Fibroblast of the conjunctiva (primary cell): ENCODE data around the gene GMPR2.
A peak's percentile ranks its signal among the peaks of the same experiment; 100 is the strongest.
"Not testable (repeated sequence)": the region's sequence is repeated elsewhere in the genome, so short reads cannot be mapped to it uniquely, and the experiment has no call there.

Source experiments
- DNase-seq: peaks from one replicate; pipeline ENCODE4 v3.0.0-alpha.2; 2010; ENCODE audit warnings: low read depth

The GMPR2 gene

DNA sequence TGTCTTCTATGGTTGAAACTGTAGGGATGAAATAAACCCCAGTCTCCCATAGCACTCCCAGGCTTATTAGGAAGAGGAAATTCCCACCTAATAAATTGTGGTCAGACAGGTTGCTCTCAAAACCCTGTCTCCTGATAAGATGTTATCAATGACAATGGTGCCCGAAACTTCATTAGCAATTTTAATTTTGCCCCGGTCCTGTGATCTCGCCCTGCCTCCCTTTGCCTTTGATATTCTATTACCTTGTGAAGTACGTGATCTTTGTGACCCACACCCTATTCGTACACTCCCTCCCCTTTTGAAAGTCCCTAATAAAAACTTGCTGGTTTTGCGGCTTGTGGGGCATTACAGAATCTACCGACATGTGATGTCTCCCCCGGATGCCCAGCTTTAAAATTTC lies 30.2 kb upstream of the GMPR2 start:
- not testable (repeated sequence) for DNase-seq

DNA sequence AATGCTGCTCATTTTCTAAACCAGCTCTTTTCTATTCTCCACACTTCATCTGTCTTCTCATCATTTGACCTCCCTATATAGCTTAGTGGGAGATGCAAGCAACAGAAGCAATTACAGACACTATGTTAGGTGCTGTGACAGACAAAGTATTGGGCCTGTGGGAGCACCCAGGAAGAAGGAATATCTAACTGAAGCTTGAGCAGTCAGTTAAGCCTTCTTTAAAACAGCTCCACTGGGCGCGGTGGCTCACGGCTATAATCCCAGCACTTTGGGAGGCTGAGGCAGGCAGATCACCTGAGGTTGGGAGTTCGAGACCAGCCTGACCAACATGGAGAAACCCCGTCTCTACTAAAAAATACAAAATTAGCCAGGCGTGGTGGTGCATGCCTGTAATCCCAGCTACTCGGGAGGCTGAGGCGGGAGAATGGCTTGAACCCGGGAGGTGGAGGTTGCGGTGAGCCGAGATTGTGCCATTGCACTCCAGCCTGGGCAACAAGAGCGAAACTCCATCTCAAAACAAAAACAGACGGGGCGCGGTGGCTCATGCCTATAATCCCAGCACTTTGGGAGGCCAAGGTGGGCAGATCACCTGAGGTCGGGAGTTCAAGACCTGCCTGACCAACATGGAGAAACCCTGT lies 29.4 kb upstream of the GMPR2 start:
- not testable (repeated sequence) for DNase-seq

DNA sequence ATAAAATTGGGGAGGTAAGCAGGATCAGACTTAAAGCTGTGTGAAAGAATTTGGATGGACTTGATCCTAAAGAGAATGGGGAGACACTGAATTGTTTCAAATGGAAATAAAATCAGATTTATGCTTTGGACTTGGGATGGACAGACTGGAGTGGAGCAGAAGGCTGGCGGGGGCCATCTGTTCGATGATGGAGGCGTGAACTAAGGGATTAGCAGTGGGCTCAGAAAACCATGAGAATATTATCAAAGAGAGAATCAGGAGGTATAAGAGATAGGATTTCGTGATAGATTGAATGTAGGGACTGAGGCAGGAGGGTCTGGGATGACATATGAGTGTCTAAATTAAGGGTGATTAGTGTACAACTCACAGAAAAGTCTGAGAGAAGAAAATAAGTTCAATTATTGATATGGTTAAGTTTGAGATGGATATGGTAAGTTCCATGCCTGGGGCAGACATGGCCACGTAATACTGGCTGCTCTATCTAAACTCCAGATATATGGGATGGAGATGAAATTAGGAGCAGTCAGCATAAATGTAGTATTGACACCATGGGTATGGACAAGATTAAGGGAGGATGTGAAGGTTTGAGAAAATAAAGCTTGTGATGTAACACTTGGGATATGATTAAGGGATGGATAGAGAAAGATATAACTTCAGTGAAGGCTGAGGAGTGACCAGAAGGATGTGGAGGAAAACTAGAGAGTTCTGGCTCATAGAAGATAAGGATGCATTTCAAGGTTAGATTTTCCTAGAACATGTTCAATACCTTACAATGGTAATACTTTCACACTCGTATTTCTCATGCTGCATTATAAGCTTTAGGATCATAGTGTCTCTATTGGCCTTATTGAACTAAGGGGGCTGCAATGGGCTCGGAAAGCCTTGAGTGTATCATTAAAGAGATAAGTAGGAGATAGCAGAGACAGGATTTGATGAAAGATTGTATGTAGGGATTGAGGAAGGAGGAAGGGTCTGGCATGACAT lies 28.3 kb upstream of the GMPR2 start:
- no peak for DNase-seq

DNA sequence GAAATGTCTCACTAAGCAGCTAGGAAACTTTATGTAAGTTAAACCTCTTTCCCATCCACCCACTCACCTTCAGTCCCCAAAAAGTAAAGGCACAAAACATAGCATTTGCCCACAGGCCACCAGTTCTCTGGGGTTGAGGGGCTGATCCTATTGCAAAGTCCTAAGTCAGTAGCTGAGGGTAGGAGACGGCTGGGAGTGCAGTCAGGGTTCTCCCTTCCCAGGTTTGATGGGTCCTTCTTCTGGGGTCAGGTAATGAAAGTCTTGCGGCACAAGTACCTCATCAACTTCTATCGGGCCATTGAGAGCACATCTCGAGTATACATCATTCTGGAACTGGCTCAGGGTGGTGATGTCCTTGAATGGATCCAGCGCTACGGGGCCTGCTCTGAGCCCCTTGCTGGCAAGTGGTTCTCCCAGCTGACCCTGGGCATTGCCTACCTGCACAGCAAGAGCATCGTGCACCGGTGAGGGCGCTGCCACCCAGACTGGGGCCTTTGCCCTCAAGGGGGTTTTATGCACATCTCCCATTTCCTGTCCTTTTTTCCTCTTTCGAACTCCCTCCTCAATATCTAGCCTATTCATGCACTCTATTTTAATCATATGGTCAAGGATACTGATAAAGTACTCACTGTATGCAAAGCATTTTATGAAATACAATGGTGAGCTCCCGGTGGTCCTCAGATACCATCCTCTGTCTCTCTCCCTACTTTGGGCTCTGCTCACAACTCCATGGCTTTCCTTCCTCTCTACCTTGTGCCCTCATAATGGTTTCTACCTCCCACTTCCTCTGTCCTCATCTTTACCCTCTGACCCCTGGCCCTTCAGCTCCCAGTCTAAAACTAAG lies 26.2 kb upstream of the GMPR2 start:
- DNase-seq: no peak

DNA sequence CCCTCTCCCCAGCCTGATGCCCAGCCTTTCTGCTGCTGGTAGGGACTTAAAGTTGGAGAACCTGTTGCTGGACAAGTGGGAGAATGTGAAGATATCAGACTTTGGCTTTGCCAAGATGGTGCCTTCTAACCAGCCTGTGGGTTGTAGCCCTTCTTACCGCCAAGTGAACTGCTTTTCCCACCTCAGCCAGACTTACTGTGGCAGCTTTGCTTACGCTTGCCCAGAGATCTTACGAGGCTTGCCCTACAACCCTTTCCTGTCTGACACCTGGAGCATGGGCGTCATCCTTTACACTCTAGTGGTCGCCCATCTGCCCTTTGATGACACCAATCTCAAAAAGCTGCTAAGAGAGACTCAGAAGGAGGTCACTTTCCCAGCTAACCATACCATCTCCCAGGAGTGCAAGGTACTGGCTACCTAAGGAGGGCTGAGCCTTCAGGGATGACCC lies 25.6 kb upstream of the GMPR2 start:
- DNase-seq: no peak

DNA sequence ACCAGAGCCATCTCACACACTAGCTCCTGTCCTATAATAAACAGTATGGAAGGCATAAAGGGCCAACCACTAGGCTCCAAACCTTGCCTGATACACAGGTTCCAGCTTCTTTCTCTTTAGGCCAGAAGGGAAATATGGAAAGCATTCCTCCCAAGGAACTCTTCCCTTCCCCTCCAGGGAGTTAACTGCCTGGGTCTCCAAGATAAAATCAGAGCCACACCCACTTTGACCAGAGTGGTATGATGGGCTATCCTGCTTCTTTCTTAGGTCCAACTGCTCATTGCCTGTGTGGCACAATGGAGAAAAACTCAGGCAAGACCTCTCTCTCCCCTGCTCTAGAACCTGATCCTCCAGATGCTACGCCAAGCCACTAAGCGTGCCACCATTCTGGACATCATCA lies 25.1 kb upstream of the GMPR2 start:
- DNase-seq: no peak

DNA sequence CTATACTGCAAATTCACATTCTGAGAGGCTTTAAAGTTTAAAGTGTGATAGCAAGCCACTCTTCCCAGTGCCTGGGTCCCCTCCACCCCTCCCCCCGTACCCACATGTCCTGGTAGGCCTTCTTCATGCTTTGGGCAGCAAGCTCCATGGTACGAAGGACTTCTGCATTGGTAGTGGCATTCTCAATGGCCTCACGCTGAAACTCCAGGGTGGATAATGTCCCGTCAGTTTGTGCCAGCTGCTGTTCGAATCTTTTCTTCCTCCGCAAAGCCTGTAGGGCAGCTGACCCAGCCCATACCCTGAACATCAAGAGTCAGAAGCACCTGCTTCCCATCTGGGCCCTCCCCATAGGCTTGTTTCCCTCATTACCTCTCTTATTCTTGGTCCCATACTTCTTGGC lies 21.4 kb upstream of the GMPR2 start:
- DNase-seq: no peak

DNA sequence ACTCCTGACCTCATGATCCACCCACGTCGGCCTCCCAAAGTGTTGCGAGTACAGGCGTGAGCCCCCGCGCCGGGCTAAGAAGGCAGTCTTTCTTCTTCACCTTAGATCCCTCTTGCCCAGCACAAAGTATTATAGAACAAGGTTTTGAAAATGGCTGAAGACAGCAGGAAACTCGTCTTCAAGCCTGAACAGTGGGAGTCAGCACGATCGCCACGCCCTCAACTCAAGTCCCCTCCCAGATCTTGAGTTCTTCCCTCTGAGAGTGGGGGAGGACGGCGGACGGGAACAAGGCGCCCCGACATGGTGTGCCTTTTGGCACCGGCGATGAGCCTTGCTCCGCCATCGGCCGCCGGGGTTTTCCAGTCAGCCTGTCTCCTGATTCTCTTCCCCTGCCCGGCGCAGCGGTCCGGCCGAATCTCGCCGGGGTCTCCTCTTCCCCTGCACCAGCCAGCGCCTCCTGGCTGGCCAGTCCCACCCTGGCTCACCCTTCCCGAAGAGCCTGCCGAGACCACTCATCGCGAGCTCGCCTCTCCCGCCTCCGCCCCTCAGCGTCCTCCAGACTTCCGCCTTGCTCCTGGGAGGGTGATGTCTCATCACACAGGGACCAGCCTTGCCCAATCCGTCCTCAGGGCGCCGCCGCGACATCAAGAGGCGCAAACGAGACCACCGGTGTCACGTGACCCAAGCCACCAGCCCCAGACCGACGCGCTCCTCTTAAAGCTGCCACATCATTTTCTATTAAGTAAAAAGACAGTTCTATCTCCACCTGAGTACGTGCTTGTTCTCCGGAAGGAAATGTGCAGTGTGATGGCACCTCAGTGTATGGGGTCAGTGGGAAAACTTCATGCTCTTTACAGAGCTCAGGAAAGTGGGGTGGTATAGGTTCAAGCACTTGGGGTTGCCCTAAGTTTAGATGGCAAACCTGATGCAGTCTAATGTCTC lies 19.5 kb upstream of the GMPR2 start, which contains the start of gene CHMP4A:
CHMP4A (minus strand) TSS at position 565 of the 942 bp plus-strand sequence; CDS start at position 516, 49 bp downstream.
- peak; percentile 97 for DNase-seq

DNA sequence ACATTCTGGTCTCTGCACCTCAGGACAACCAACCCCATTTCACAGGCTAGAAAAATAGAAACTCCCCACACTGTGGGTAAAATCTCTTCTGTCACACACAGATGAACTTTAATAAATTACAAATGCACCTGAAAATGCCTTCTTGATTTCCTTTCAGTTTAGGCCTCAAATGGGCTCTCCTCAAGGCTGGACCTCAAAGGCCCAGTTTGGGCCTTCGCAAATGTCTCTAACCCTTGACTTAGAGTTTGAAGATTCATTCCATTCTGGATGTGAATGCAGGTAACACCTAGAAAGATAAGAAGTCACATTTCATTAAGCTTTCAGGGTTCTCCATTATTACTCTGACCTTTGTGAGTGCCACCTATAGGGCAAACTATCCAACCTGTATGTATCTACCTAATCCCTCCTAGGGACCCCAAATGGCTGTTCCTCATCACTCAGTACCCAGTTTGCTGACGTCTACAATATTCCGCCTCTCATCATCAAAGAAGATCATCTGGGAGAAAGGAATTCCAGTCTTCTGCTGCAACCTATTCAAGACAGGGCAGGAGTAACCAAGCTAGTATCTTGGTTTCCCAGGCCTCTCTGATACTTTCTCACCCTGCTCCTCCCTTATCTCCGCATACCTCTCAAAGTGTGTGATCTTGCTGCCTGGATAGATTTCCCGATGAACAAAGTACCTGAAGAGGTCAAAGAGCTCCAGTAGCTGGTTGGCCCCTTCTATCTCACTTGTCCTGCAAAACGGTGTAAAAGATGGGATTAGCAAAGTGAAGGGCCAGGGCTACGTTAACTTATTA lies 18.7 kb upstream of the GMPR2 start:
- DNase-seq: no peak

DNA sequence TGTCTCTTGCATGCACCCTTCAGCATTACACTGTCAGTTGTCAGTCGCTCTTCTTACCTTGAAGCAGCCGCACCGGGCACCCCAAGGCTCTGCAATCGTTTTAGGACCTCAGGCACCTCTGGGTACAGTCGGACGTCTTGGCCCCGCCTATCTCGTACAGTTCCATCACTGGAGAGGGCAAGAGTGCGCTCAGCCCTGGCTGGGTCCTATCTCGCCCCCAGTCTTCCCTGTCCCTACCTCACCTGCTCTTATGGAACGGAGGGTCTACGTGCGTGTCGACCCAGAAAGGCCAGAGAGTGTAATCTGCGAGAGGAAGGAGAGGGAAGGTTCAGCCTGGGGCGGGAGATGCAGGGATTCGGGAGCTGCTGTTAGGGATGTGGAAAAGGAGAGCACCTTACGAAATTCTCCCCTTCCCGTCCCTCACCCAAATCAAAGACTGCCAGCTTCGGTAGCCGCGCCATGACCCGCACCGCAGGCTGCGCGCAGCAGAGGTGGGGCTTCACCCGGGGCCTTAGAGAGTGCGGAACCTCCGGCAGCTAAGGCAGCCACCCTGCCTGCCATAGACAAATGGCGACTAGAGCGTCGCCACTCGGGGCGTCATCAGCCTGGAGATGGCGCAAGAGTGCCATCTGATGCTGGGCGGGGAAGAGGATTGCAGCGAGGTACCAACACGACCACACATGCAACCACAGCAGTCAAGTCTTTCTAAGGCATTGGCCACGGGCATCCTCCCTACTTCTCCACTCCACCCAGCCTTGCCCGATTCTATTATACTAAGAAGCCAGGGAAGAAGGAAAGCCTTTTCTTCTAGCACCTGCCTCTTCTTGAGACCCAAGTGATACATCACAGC lies 17.0 kb upstream of the GMPR2 start, which contains the start of gene MDP1:
MDP1 (minus strand) TSS at position 572 of the 850 bp plus-strand sequence; CDS start at position 461, 111 bp downstream.
- peak; percentile 77 for DNase-seq

DNA sequence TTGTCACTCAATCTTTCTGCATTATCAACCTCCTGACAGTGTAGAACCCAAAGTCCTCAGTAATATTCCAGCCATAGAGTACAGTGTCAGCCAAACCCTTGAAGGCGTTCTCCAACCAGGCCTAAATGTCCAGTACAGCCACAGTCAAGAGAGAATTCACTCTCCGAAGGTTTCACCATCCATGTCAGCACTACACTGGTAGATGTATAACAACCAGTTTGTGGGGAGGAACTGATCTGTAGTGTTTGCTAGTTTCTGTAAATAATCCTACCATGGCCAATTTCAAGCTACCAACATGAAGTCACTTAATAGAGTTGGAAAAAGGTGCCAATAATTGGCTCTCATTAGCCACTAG lies 16.4 kb upstream of the GMPR2 start:
- DNase-seq: no peak

DNA sequence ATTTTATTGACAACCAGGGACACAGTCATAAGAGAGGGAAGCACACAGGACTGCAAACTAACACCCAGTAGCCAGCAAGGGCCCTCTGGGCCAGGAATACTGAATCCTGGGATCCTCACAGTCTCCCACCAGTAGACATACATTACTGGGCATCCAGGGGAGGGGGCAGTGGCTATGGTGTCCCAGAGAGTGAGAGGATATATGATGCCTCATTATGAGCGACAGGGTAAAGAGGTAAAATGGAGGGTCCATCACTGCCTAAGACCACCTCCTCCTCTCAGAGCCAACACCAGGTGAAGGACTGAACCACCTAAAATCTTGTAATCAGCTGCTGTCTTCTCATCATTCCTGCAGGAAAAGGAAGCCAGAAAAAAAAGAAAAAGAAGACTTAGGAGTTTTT lies 15.9 kb upstream of the GMPR2 start:
- DNase-seq: not testable (repeated sequence)

DNA sequence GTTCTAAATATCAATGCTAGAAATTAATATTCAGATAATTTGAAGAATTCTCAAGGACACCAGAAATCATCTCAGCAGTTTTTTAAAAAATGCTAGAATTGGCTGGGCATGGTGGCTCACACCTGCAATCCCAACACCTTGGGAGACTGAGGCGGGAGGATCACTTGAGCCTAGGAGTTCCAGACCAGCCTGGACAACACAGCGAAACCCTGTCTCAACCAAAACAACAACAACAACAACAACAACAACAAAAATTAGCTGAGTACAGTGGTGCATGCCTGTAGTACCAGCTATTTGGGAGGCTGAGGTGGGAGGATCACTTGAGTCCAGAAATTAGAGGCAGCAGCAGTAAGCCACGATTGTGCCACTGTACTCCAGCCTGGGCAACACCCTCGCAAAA lies 13.6 kb upstream of the GMPR2 start:
- DNase-seq: no peak

DNA sequence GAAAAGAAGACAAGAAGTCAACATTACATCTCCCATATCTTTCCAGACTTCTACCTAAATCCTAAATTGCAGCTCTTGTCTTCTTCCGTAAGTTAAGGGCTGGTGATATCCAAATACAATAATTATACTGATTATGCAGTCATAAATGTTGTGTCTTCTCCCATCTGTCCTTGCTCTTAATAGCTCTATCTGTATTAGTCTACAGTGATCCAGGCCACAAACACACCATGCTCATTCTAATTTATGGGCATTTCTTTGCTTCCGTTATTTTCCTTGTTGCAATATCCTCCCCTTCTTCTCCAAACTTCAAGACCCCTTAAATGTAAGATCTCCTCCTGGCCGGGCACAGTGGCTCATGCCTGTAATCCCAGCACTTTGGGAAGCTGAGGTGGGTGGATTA lies 13.2 kb upstream of the GMPR2 start:
- no peak for DNase-seq

DNA sequence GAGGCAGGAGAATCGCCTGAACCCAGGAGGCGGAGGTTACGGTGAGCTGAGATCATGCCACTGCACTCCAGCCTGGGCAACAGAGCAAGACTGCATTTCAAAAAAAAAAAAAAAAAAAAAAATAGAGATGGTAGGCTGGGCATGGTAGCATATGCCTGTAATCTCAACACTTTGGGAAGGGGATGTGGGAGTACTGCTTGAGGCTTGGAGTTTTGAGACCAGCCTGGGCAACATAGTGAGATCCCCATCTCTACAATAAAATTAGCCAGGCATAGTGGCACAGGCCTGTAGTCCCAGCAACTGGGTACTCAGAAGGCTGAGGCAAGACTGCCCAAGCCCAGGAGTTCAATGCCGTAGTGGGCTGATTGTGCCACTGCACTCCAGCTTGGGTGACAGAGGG lies 9.7 kb upstream of the GMPR2 start:
- not testable (repeated sequence) for DNase-seq

DNA sequence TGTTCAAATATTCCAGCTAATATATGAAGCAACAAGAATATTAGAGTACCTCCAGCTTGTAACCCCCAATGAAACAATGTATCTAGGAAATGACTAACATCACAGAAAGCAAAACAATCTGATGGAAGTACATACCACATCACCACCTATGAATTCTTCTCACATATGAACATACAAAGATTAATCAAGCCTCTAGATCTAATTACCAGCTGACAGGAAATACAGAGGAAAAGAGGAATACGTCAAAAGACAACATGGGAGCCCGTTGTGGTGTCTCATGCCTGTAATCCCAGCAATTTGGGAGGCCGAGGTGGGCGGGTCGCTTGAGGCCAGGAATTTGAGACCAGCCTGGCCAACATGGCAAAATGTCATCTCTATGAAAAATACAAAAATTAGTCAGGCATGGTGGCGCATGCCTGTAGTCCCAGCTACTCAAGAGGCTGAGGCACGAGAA lies 8.1 kb upstream of the GMPR2 start:
- DNase-seq: no peak

DNA sequence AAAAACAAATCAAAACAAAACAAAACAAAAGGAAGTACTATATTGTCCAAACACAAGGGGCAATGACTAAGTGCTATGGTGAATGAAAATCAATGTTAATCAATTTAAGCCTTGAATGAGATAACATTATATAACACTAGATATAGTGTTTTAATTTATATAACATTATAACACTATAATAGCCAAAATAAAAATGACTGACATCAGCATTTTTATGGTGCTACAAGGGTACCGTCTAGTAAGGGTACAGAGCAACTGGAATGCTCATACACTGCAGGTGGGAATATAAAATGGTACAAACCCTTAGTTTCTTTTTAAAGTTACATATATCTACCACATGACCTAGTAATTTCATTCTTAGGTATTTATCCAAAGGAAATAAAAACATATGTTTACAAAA lies 6.3 kb upstream of the GMPR2 start:
- no peak for DNase-seq

DNA sequence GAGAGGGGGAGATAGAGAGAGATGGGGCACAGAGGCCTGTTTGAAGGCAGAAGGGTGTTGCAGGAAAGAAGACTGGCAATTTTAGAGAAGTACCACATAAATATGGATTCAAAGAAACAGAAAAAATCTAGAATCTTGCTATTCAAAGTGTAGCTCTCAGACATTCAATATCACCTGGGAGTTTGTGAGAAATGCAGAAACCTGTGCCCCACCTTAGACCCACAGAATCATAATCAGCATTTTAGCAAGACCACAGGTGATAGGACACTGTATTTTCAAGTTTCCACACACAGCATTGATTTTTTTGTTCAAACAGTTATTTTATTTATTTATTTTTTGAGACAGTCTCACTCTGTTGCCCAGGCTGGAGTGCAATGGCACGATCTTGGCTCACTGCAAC lies 3.8 kb upstream of the GMPR2 start:
- DNase-seq: no peak
